Measurements from ENCODE around the gene EEFSEC.
A peak's percentile ranks its signal among the peaks of the same experiment; 100 is the strongest.
"Not testable (repeated sequence)": the region's sequence is repeated elsewhere in the genome, so short reads cannot be mapped to it uniquely, and the experiment has no call there.

EEFSEC gene

DNA sequence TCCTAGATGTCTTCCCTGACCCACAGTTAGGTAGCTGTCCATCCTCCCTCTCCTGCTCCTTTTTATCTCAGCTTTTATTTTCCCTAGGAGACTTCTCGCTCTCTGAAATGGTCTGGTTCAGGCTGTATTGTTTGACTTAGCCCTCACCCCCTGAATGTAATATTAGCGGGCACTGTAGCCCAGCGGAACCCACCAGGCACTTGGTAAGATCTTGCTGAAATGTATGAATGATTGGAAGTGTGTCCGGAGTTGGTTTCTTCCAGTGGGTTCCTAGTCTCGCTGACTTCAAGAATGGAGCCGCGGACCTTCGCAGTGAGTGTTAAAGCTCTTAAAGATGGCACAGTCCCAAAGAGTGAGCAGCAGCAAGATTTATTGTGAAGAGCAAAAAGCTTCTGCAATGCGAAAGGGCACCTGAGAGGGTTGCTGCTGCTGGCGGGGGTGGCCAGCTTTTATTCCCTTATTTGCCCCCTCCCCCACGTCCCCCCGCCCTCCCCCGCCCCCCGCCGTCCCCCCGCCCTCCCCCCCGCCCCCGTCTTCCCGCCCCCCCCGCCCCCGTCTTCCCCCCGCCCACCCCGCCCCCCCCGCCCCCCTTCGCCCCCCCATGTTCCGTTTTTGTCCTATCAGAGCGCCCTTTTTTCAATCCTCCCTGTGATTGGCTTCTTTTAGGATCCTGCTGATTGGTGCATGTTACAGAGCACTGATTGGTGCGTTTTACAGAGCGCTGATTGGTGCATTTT lies 694 bp upstream of the EEFSEC start:
- Histone ChIP-seq H3K27ac (ENCODE audit: low read depth, low read length) (no peak overlapping the region), H3K4me1 (ENCODE audit: control insufficient read depth in 1 of 2, insufficient read depth in 2 of 2, low read length in 2 of 2) (peaks cover 4 to 15% of the 10 kb centered on the region in 2 donors), H3K9ac (ENCODE audit: low read depth in 1 of 2, low read length in 2 of 2) (peak overlapping the region; percentile 39 to 69), H3K9me3 (ENCODE audit: control insufficient read depth in 1 of 2, low read length in 2 of 2) (peaks cover 0 to 4% of the 10 kb centered on the region in 2 donors), H3K36me3 (ENCODE audit: control insufficient read depth in 1 of 2, insufficient read depth in 2 of 2, low read length in 2 of 2) (peaks cover 0 to 5% of the 10 kb centered on the region in 2 donors), H3K4me3 (ENCODE audit: low read depth in 1 of 2, low read length in 2 of 2) (peak overlapping the region; percentile 84 to 90), H3K27me3 (ENCODE audit: control insufficient read depth in 1 of 2, insufficient read depth in 2 of 2, low read length in 2 of 2) (no peaks in the 10 kb centered on the region)

DNA sequence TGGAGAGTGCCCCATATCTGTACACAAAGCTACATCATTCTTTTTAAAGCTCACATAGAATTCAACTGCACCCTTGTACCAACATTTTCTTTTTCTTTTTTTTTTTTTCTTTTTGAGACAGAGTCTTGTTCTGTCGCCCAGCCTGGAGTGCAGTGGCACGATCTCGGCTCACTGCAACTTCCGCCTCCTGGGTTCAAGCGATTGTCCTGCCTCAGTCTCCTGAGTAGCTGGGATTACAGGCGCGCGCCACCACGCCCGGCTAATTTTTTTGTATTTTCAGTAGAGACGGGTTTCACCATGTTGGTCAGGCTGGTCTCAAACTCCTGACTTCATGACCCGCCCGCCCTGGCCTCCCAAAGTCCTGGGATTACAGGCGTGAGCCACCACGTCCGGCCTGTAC lies 1.1 kb downstream of the EEFSEC start:
- not testable (repeated sequence) for H3K9me3 ChIP-seq (ENCODE audit: control insufficient read depth in 1 of 2, low read length in 2 of 2); H3K27me3 ChIP-seq (ENCODE audit: control insufficient read depth in 1 of 2, insufficient read depth in 2 of 2, low read length in 2 of 2); H3K27ac ChIP-seq (ENCODE audit: low read depth, low read length); H3K36me3 ChIP-seq (ENCODE audit: control insufficient read depth in 1 of 2, insufficient read depth in 2 of 2, low read length in 2 of 2)
- H3K4me1 ChIP-seq (ENCODE audit: control insufficient read depth in 1 of 2, insufficient read depth in 2 of 2, low read length in 2 of 2), result peaks cover 4 to 15% of the 10 kb centered on the region in 2 donors
- H3K9ac ChIP-seq (ENCODE audit: low read depth in 1 of 2, low read length in 2 of 2), result peak overlapping the region; percentile 66 to 69
- H3K4me3 ChIP-seq (ENCODE audit: low read depth in 1 of 2, low read length in 2 of 2), result peak overlapping the region; percentile 84 to 90

DNA sequence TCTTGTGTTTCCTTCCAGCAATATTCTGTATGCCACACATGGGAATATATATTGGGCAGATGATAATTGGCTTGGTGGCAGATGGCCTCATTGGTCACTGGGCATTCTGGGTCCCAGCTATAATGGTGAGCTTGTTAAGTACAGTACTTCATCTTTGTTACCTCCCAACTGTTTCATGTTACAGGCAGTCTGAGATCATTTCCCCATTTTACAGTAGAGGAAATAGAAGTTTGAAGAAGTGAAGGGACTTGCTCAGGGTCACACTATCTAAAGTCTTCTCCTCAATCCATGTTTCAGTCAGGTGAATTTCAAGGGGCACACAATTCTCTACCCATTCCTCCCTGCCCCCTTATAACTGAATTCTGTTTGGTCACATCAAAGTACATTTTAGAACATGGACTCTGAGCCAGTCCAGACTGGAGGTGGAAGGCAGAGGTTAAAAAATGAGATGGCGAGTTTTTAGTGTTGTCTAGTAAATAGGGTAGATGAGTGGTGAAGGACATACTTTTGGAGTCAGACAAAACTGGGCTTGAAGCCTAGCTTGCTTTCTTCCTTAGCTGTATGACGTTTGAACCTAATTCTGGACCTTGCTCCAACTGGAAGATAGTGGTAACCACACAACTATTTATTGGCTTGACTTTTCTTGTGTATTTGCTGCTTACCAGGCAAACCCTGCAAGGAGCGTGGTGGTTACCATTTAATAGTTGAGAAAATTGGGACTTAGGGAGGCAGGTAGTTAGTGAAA lies 2.5 kb downstream of the EEFSEC start:
- H3K36me3 ChIP-seq (ENCODE audit: control insufficient read depth in 1 of 2, insufficient read depth in 2 of 2, low read length in 2 of 2), result peaks cover 0 to 5% of the 10 kb centered on the region in 2 donors
- no peak overlapping the region for H3K27ac ChIP-seq (ENCODE audit: low read depth, low read length)
- no peak overlapping the region for H3K4me3 ChIP-seq (ENCODE audit: low read depth in 1 of 2, low read length in 2 of 2)
- H3K9ac ChIP-seq (ENCODE audit: low read depth in 1 of 2, low read length in 2 of 2), result no peak overlapping the region
- peaks cover 4 to 15% of the 10 kb centered on the region in 2 donors for H3K4me1 ChIP-seq (ENCODE audit: control insufficient read depth in 1 of 2, insufficient read depth in 2 of 2, low read length in 2 of 2)
- no peaks in the 10 kb centered on the region for H3K27me3 ChIP-seq (ENCODE audit: control insufficient read depth in 1 of 2, insufficient read depth in 2 of 2, low read length in 2 of 2)
- H3K9me3 ChIP-seq (ENCODE audit: control insufficient read depth in 1 of 2, low read length in 2 of 2), result peaks cover 0 to 4% of the 10 kb centered on the region in 2 donors

DNA sequence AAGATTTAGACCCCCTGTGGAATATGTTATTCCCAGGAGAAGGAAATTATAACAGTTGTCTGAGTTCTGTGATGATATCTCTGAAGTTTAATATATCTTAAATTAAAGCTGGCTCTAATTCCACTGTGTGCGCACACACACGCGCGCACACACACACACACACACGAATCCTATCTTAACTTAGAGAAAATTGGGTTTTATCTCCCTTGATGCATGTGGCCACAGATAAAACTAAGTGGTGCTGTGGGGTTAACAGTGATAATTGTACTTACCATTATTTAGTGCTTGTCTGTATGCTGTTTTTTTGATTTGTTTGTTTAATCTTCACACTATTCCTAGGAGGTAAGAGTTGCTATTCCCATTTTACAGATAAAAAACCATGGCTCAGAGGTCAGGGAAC lies 7.4 kb downstream of the EEFSEC start:
- Histone ChIP-seq H3K9me3 (ENCODE audit: control insufficient read depth in 1 of 2, low read length in 2 of 2) (peaks cover 0 to 4% of the 10 kb centered on the region in 2 donors), H3K4me1 (ENCODE audit: control insufficient read depth in 1 of 2, insufficient read depth in 2 of 2, low read length in 2 of 2) (no peaks in the 10 kb centered on the region), H3K4me3 (ENCODE audit: low read depth in 1 of 2, low read length in 2 of 2) (no peak overlapping the region), H3K27ac (ENCODE audit: low read depth, low read length) (no peak overlapping the region), H3K36me3 (ENCODE audit: control insufficient read depth in 1 of 2, insufficient read depth in 2 of 2, low read length in 2 of 2) (peaks cover 5 to 7% of the 10 kb centered on the region in 2 donors), H3K27me3 (ENCODE audit: control insufficient read depth in 1 of 2, insufficient read depth in 2 of 2, low read length in 2 of 2) (no peaks in the 10 kb centered on the region), H3K9ac (ENCODE audit: low read depth in 1 of 2, low read length in 2 of 2) (no peak overlapping the region)

DNA sequence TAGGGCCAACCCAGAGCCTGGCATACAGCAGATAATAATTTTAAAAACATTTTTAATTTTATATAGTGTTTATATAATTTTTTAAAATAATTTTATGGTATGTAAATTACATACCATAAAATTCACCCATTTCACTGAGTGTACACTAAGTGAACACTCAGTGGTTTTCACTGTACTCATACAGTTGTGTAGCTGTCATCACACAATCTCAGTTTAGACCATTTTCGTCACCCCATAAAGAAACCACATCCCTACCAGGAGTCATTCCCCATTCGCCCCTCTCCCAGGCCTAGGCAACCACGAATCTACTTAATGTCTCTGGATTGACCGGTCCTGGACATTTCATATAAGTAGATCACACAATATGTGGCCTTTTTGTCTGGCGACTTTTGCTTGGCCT lies 10.2 kb downstream of the EEFSEC start:
- Histone ChIP-seq H3K27ac (ENCODE audit: low read depth, low read length) (no peak overlapping the region), H3K4me1 (ENCODE audit: control insufficient read depth in 1 of 2, insufficient read depth in 2 of 2, low read length in 2 of 2) (no peaks in the 10 kb centered on the region), H3K4me3 (ENCODE audit: low read depth in 1 of 2, low read length in 2 of 2) (no peak overlapping the region), H3K36me3 (ENCODE audit: control insufficient read depth in 1 of 2, insufficient read depth in 2 of 2, low read length in 2 of 2) (peaks cover 0 to 7% of the 10 kb centered on the region in 2 donors), H3K9ac (ENCODE audit: low read depth in 1 of 2, low read length in 2 of 2) (no peak overlapping the region), H3K27me3 (ENCODE audit: control insufficient read depth in 1 of 2, insufficient read depth in 2 of 2, low read length in 2 of 2) (no peaks in the 10 kb centered on the region), H3K9me3 (ENCODE audit: control insufficient read depth in 1 of 2, low read length in 2 of 2) (no peaks in the 10 kb centered on the region)

DNA sequence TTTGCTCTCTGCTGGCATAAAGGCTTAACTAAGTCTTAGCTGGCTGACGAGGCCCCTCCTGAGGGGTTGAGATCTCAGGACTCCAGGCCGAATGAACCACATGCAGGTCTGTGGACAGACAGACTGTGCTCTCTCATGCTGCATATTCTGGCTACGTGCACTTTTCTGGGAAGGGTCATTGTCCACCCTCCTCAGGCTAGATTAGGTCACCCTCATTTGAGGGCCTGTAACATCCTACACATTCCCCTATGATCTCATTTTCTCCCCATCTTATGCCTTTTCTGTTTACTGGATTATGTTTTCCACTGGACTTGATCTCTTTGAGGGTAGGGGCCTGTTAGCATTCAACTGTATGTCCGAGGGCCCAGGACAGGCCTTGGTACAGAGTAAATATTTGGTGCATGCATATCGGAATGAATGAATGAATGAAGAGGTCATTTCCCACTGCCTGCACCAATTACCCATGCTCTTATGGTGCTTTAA lies 13.7 kb downstream of the EEFSEC start:
- H3K27me3 ChIP-seq (ENCODE audit: control insufficient read depth in 1 of 2, insufficient read depth in 2 of 2, low read length in 2 of 2), result no peaks in the 10 kb centered on the region
- H3K9me3 ChIP-seq (ENCODE audit: control insufficient read depth in 1 of 2, low read length in 2 of 2), result no peaks in the 10 kb centered on the region
- H3K4me3 ChIP-seq (ENCODE audit: low read depth in 1 of 2, low read length in 2 of 2), result no peak overlapping the region
- peaks cover 0 to 7% of the 10 kb centered on the region in 2 donors for H3K36me3 ChIP-seq (ENCODE audit: control insufficient read depth in 1 of 2, insufficient read depth in 2 of 2, low read length in 2 of 2)
- no peaks in the 10 kb centered on the region for H3K4me1 ChIP-seq (ENCODE audit: control insufficient read depth in 1 of 2, insufficient read depth in 2 of 2, low read length in 2 of 2)
- no peak overlapping the region for H3K27ac ChIP-seq (ENCODE audit: low read depth, low read length)
- H3K9ac ChIP-seq (ENCODE audit: low read depth in 1 of 2, low read length in 2 of 2), result no peak overlapping the region

DNA sequence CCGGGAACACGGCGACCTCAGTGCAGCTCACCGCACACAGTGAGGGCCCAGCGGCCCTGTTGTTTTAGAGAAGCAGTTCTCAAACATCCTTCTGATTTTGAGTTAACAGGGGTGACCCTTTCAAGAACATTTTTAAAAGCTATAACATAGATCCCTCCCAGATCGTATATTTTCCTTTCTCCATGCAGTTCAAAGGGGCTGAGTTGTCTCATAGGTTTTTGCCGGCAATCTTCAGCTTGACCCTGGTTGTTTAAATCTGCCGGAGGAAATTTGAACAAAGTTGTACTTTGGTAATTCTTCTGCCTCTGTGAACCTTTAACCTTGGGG lies 14.3 kb downstream of the EEFSEC start:
- Histone ChIP-seq H3K4me1 (ENCODE audit: control insufficient read depth in 1 of 2, insufficient read depth in 2 of 2, low read length in 2 of 2) (no peaks in the 10 kb centered on the region), H3K9me3 (ENCODE audit: control insufficient read depth in 1 of 2, low read length in 2 of 2) (no peaks in the 10 kb centered on the region), H3K27me3 (ENCODE audit: control insufficient read depth in 1 of 2, insufficient read depth in 2 of 2, low read length in 2 of 2) (no peaks in the 10 kb centered on the region), H3K4me3 (ENCODE audit: low read depth in 1 of 2, low read length in 2 of 2) (no peak overlapping the region), H3K27ac (ENCODE audit: low read depth, low read length) (no peak overlapping the region), H3K36me3 (ENCODE audit: control insufficient read depth in 1 of 2, insufficient read depth in 2 of 2, low read length in 2 of 2) (peaks cover 0 to 4% of the 10 kb centered on the region in 2 donors), H3K9ac (ENCODE audit: low read depth in 1 of 2, low read length in 2 of 2) (no peak overlapping the region)

DNA sequence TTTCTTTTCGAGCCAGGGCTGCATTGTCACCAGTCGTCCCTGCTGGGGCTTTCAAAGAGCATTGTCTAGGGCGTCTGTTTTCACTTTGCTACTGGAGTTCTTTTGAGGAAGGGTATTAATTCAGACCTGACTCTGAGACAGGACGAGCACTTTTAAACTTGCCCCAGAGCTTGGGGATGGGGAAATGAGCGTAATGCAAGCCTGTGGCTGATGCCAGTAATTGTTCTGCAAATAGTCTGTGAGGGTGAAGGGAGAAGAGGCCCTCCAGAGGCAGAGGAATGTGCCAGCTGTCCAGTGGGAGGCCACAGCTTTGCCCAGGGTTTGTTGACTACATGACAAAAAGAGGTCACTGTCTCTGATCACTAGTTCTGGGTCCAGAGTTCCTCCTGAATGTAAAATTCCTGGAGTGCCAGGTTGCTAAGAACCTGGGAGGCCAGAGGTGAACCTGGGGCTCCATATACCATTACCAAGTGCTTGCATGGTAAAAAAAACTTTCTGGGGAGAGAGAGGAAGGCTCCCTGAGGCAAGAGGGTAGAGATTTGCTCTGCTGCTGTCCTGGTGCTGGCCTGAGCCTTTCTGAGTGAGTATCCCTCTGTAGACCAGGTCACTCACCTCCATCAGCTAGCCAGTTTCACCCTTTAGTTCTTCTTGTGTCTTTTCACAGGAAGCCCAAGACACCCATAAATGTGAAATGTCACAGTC lies 14.8 kb downstream of the EEFSEC start:
- no peaks in the 10 kb centered on the region for H3K4me1 ChIP-seq (ENCODE audit: control insufficient read depth in 1 of 2, insufficient read depth in 2 of 2, low read length in 2 of 2)
- no peak overlapping the region for H3K9ac ChIP-seq (ENCODE audit: low read depth in 1 of 2, low read length in 2 of 2)
- peaks cover 0 to under 1% of the 10 kb centered on the region in 2 donors for H3K36me3 ChIP-seq (ENCODE audit: control insufficient read depth in 1 of 2, insufficient read depth in 2 of 2, low read length in 2 of 2)
- no peaks in the 10 kb centered on the region for H3K9me3 ChIP-seq (ENCODE audit: control insufficient read depth in 1 of 2, low read length in 2 of 2)
- no peak overlapping the region for H3K4me3 ChIP-seq (ENCODE audit: low read depth in 1 of 2, low read length in 2 of 2)
- H3K27ac ChIP-seq (ENCODE audit: low read depth, low read length), result no peak overlapping the region
- no peaks in the 10 kb centered on the region for H3K27me3 ChIP-seq (ENCODE audit: control insufficient read depth in 1 of 2, insufficient read depth in 2 of 2, low read length in 2 of 2)

DNA sequence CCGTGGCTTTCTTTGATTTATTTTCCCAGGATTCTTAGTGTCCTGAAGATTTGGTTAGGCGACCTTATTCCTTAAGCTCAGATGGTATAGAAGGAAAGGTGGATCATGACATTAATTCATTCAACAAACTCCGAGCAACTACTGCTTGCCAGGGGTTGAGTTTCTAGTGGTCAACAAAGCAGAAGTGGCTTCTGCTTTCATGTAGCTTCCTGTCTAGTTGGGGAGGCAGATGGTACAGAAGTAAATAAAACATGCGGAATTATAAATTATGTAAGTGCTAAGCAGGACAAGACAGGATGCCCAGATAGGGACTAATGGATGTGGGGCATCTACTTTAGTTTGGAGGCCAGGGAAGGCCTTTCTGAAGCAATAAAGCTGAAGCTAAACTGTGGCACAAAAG lies 15.6 kb downstream of the EEFSEC start:
- no peak overlapping the region for H3K4me3 ChIP-seq (ENCODE audit: low read depth in 1 of 2, low read length in 2 of 2)
- no peaks in the 10 kb centered on the region for H3K4me1 ChIP-seq (ENCODE audit: control insufficient read depth in 1 of 2, insufficient read depth in 2 of 2, low read length in 2 of 2)
- no peaks in the 10 kb centered on the region for H3K9me3 ChIP-seq (ENCODE audit: control insufficient read depth in 1 of 2, low read length in 2 of 2)
- no peak overlapping the region for H3K27ac ChIP-seq (ENCODE audit: low read depth, low read length)
- no peaks in the 10 kb centered on the region for H3K36me3 ChIP-seq (ENCODE audit: control insufficient read depth in 1 of 2, insufficient read depth in 2 of 2, low read length in 2 of 2)
- no peak overlapping the region for H3K9ac ChIP-seq (ENCODE audit: low read depth in 1 of 2, low read length in 2 of 2)
- no peaks in the 10 kb centered on the region for H3K27me3 ChIP-seq (ENCODE audit: control insufficient read depth in 1 of 2, insufficient read depth in 2 of 2, low read length in 2 of 2)
